Hippocampal formation (tissue), 2 donors: ENCODE results near the gene RFFL.
"Not testable (repeated sequence)": the region's sequence is repeated elsewhere in the genome, so short reads cannot be mapped to it uniquely, and the experiment has no call there.

Source experiments
- DNase-seq, 2 donors: peaks; one replicate each; lab custom pipeline; 2025; lab: John Stamatoyannopoulos, UW

RFFL gene

GRCh38 chr17:35063514-35064223 lies at the start of gene RFFL:
RFFL (minus strand) TSS chr17:35063707; CDS start chr17:35026553, 37,154 bp downstream.
- peak; percentile 86 to 97 for DNase-seq

DNA sequence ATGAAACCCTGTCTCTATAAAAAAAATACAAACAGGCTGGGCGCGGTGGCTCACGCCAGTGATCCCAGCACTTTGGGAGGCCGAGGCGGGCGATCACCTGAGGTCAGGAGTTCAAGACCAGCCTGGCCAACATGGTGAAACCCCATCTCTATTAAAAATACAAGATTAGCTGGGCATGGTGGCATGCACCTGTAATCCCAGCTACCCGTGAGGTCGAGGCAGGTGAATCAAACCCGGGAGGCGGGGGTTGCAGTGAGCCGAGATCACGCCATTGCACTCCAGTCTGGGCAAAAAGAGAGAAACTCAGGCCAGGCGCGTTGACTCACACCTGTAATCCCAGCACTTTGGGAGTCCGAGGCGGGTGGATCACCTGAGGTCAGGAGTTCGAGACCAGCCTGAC lies 47.3 kb upstream of the RFFL start:
- DNase-seq, result not testable (repeated sequence)

GRCh38 chr17:35104844-35105450 lies 41.4 kb upstream of the RFFL start:
- no peak for DNase-seq

DNA sequence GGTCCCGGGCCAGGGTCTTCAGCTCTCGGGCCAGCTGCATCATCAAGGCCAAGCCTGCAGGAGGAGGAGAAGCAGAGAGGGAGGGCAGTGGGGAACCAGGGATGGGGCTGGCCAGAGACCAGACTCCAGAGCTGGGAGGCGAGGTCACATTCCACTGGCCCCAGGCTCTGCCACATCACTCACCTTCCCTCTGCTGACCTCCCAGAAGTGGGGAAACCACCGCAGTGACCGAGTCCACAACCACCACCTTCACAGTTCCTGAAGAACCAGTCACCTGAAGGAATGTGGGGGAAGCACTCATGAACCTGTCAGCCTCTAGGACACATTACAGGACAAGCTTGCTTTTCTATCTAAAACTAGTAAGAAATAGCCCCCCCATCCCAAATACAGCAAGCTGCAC lies 39.8 kb upstream of the RFFL start:
- no peak for DNase-seq

GRCh38 chr17:35101725-35102124 lies 38.2 kb upstream of the RFFL start:
- DNase-seq, result no peak

DNA sequence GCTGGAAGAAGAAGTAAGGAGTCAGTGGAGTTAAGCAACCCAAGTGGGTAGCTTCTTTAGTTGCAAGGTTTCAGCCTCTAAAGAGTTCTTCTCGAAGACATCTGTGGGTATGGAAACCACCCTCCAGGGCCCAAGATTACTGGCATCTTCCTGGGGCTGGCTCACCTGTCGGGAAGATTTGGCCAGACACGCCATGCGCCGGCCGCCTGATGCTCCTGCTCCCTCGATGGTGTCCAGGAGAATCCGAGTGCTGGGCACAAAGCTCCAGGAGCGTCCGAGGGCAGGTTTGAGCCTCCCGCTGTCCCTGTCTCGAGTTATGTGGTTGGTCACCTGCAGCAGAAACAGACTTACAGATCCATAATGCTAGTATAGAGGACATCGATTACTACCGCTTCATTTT lies 37.5 kb upstream of the RFFL start:
- DNase-seq, result no peak

GRCh38 chr17:35099908-35100307 lies 36.4 kb upstream of the RFFL start:
- no peak for DNase-seq

GRCh38 chr17:35097776-35098175 lies 34.3 kb upstream of the RFFL start:
- no peak for DNase-seq

DNA sequence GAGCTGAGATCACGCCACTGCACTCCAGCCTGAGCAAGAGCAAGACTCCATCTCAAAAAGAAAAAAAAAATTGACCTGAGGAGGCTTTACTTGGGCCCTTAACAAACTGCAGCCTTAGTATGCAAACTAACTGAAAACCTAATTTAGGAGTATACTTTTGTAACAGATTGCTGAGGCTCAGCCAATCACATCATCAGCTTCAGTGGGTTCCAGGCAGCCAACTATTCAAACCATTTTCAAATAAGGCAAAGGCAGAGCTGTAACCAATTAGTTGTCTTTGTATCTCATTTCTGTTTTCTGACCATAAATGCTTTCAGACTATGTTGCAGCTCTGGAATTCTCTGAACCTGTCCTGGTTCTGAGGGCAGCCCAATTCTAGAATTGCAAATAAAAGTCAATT lies 32.2 kb upstream of the RFFL start:
- no peak for DNase-seq

- DNase-seq, result no peak
Measured at GRCh38 chr17:35094902-35095301, 31.4 kb upstream of the RFFL start.

DNA sequence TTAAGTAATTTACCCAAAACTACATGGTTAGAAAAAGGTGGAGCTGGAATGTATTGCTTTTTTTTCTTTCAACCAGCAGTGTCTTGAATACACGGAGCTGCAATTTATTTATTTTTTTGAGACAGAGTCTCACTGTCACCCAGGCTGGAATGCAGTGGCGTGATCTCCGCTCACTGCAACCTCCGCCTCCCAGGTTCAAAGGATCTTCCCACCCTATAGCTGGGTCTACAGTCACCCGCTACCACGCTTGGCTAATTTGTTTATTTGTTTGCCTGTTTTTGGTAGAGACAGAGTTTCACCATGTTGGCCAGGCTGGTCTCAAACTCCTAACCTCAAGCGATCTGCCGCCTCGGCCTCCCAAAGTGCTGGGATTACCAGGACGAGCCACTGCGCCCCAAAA lies 27.2 kb upstream of the RFFL start:
- DNase-seq, result not testable (repeated sequence)

- no peak for DNase-seq
Measured at GRCh38 chr17:35089586-35090296, 26.2 kb upstream of the RFFL start.

- peak; percentile 84 to 86 for DNase-seq
Measured at GRCh38 chr17:35088881-35089585, 25.5 kb upstream of the RFFL start.

GRCh38 chr17:35088356-35088880 lies 24.9 kb upstream of the RFFL start:
- DNase-seq, result peak; percentile 49 to 69

DNA sequence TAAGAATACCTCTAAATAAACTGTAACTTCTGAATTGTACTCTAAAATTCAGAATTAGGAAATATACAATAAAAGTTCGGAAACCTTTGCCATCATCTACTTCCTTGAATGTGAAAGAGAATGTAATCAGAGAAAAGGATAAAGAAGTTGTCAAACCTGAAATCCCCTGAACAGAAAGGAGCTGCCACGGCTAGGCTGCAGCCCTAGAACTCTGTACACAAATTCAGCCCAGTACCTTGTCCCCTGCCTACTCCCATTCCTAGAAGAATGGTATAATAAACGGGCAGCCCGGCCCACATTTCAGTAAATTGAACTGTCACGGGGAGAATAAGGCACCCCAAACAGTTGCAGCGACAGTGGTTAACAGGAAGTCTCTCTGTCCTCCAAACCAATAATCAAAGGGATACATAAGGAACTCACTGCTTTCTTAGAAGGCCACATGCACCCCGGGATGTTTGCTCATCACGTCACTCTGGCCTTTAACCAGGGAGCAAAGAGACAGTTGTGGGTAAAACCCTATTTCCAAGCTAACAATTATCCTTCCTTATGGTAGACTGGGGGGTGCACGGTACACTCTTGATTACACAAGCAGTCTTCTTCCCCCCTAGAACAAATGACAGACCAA lies 24.3 kb upstream of the RFFL start:
- DNase-seq, result peak; percentile 49 to 63

DNA sequence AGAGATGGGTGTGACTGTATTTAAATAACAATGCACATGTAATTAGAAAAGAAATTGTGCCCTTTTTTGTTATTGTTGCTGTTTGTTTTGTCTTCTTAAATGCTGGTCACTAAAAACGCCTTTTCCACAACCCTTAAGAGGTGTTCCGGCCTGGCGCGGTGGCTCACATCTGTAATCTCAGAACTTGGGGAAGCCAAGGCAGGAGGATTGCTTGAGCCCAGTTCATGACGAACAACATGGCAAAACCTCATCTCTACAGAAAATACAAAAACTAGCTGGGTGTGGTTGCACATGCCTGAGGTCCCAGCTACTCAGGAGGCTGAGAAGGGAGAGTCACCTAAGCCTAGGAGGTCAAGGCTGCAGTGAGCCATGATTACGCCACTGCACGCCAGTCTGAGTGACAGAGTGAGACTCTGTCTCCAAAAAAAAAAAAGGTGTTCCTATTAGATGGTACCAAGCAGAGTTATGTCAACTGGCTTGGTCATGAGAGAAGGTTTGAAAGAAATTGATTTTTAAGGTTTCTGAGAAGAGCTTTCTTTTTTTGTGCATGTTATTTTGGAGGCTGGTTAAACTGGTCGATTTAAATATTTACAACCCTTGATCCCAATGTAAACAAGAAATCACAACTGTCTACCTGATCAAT lies 23.5 kb upstream of the RFFL start:
- DNase-seq, result no peak

DNA sequence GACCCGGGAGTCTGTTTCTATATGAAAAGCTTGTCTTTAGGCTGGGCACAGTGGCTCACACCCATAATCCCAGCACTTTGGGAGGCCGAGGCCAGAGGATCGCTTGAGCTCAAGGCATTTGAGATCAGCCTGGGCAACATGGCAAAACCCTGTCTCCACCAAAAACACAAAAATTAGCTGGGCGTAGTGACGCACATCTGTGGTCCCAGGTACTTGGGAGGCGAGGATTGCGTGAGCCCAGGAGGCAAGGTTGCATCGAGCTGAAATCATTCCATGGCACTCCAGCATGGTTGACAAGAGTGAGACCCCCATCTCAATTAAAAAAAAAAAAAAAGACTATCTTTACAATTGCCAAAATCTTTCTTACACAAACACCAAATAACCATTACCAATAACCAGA lies 22.7 kb upstream of the RFFL start:
- DNase-seq, result no peak

DNA sequence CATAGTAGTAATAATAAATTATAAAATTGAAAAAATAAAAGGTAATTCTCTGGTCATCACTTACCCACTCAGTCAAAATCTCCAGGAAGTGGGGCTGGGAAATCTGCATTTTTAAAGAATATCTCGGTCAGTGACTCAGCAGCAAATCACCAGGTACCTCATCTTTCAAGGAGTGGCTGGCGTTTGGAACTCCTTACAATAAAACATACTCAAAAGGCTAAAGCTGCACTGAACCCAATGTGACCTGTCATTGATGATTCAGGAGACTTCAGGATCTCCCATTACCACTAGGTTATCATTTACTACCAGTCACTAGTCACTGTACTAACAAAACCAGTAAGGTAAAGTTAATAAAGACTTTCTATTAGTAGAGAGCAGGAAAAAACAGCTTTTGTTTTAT lies 21.5 kb upstream of the RFFL start:
- no peak for DNase-seq

- DNase-seq, result no peak
Measured at GRCh38 chr17:35083071-35083470, 19.6 kb upstream of the RFFL start.

DNA sequence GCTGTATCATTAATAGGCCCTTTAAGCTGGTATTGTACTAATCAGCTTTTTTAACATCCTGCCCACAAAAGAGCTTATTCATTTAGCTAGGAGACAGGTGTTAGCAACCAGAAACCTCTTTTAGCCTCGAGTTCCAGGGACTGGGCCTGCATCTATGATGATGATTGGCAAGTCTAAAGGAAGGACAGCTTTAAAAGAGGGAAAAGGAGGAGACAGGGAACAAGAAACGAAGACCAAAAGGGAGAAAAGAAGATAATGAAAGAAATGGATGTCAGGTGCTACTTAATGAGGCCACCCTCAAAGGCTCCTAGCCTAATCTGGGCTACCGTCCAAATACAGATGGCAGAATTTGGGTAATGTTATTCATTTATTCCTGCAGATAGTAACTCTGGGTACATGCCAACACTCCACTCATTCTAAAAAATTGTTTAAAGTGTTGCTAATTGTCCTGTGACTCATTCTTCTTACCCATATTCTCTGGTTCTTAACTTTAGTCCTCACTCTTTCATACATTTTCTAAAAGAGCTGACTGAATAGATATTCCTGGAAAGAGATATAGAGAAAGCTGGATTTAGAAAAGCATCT lies 18.7 kb upstream of the RFFL start:
- no peak for DNase-seq

DNA sequence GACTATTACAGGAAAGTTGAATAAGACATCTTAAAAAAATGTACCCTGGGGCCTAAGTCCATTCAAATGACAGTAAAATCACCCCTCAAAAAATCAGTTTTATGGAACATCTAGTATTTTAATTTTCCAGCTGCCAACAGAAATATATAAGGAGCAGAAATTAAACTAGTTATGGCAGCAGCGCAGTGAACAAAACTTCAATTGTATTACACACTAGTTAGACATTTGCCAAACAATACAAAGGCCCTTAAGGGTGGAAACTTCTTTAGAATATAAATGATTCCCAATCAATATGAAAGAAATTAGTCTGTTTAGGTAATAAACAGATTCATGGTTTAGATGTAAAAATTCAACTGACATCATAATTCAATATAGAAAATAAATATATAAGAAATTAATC lies 18.1 kb upstream of the RFFL start:
- DNase-seq, result peak in 1 of 2 donors; percentile 50
